HCT116 (cell line): ENCODE results near the gene FRS2. TPM values are rescaled to one million over a fixed set of nuclear protein-coding genes. Genes with fewer than 3 reads are reported as not detected.

ENCODE experiments used
- ATAC-seq: fragments of 200-7000 bp; cut with Tn5 transposase; 2 replicates; pipeline ENCODE4 v1.9.1; 2020; ENCODE audit warnings: mild to moderate bottlenecking, moderate library complexity
- BruUV-seq: library from RNA; stranded (reverse); fragments of 400-500 nt; replicated peaks from 2 replicates; lab custom pipeline; 2021; lab: Mats Ljungman, UMichigan
- CTCF ChIA-PET: fragments of 300-600 bp; sonication (Branson Sonifier 250); formaldehyde crosslinking; loops from one replicate; lab custom pipeline; 2021; ENCODE audit warnings: antibody characterized with exemption; lab: Charles Lee
- POLR2A ChIA-PET: fragments of 300-600, 350-600 bp; sonication (Branson Sonifier 250); formaldehyde crosslinking; loops from one replicate; lab custom pipeline; 2021; ENCODE audit warnings: antibody characterized with exemption; lab: Charles Lee
- RAD21 ChIA-PET, 2 experiments: fragments of 300-600 bp; sonication (Branson Sonifier 250); formaldehyde crosslinking; loops; one replicate each; lab custom pipeline; 2023; ENCODE audit warnings: low total read pairs in 2 of 2; ENCODE audit not compliant: uncharacterized antibody in 2 of 2, unreplicated experiment in 2 of 2, low non-redundant PET in 1 of 2; lab: Charles Lee
- DNase-seq: peaks from one replicate; pipeline ENCODE4 v3.0.0-alpha.2; 2010; ENCODE audit warnings: low read depth, low spot score
- H2AFZ ChIP-seq: fragments of 200-600 bp; shearing (Covaris generic), sonication (generic); 2 replicates; pipeline ENCODE4 v1.6.1; 2017; ENCODE audit warnings: low read depth, mixed run types, mixed read lengths, antibody characterized with exemption, low read length; ENCODE audit not compliant: poor library complexity, severe bottlenecking
- H3K27ac ChIP-seq: 2 replicates; pipeline ENCODE4 v1.5.1; 2012; ENCODE audit warnings: low read depth, low read length
- H3K27me3 ChIP-seq: fragments of 200-600 bp; sonication (generic); 2 replicates; pipeline ENCODE4 v1.6.1; 2016; ENCODE audit warnings: mixed run types, low read length, mixed read lengths; ENCODE audit not compliant: insufficient read depth
- H3K36me3 ChIP-seq, 2 experiments: fragments of 200-500 bp in 1 of 2; fragments of 200-600 bp in 1 of 2; sonication (Bioruptor generic) in 1 of 2; sonication (generic) in 1 of 2; 2 replicates each; pipeline versions ENCODE4 v1.5.1 to v1.6.1; 2014 to 2016; ENCODE audit warnings: low read length in 2 of 2, inconsistent platforms in 1 of 2, mixed read lengths in 1 of 2, mixed run types in 1 of 2; ENCODE audit not compliant: insufficient read depth in 2 of 2, control insufficient read depth in 1 of 2
- H3K4me1 ChIP-seq, 2 experiments: fragments of 200-600 bp in 1 of 2; sonication (generic) in 1 of 2; 2 replicates each; pipeline versions ENCODE4 v1.5.1 to v1.6.1; 2012 to 2017; ENCODE audit warnings: low read length in 2 of 2, inconsistent platforms in 1 of 2, mild to moderate bottlenecking in 1 of 2, mixed read lengths in 1 of 2, mixed run types in 1 of 2, moderate library complexity in 1 of 2; ENCODE audit not compliant: insufficient read depth in 2 of 2, control insufficient read depth in 1 of 2
- H3K4me2 ChIP-seq: fragments of 200-600 bp; sonication (generic); 2 replicates; pipeline ENCODE4 v1.6.1; 2017; ENCODE audit warnings: mixed run types, low read length, mixed read lengths
- H3K4me3 ChIP-seq, 2 experiments: fragments of 200-600 bp in 1 of 2; sonication (generic) in 1 of 2; replicated peaks in 1 of 2; 2 replicates each; pipeline ENCODE4 v1.5.1; 2011 to 2016; ENCODE audit warnings: low read length in 2 of 2, control low read depth in 1 of 2, low read depth in 1 of 2, mild to moderate bottlenecking in 1 of 2, mixed read lengths in 1 of 2, mixed run types in 1 of 2
- H3K79me2 ChIP-seq: fragments of 200-600 bp; sonication (generic); 2 replicates; pipeline ENCODE4 v1.6.1; 2017; ENCODE audit warnings: mild to moderate bottlenecking, mixed run types, low read length, moderate library complexity, mixed read lengths; ENCODE audit not compliant: insufficient read depth
- H3K9ac ChIP-seq: fragments of 200-600 bp; sonication (generic); 2 replicates; pipeline ENCODE4 v1.6.1; 2016; ENCODE audit warnings: low read length, mixed read lengths
- H3K9me2 ChIP-seq: fragments of 200-600 bp; sonication (generic), shearing (Covaris generic); 2 replicates; pipeline ENCODE4 v1.6.1; 2017; ENCODE audit warnings: mixed run types, mild to moderate bottlenecking, moderate library complexity; ENCODE audit not compliant: insufficient read depth
- H3K9me3 ChIP-seq, 2 experiments: fragments of 200-500 bp in 1 of 2; fragments of 200-600 bp in 1 of 2; sonication (Bioruptor generic) in 1 of 2; sonication (generic) in 1 of 2; 2 replicates each; pipeline ENCODE4 v1.6.1; 2014 to 2017; ENCODE audit warnings: low read length in 2 of 2, mixed read lengths in 2 of 2, inconsistent platforms in 1 of 2, low read depth in 1 of 2, mild to moderate bottlenecking in 1 of 2, mixed run types in 1 of 2, moderate library complexity in 1 of 2; ENCODE audit not compliant: control insufficient read depth in 1 of 2, insufficient read depth in 1 of 2
- H4K20me1 ChIP-seq: fragments of 200-600 bp; sonication (generic), shearing (Covaris generic); 2 replicates; pipeline ENCODE4 v1.6.1; 2017; ENCODE audit warnings: mixed run types, mild to moderate bottlenecking, moderate library complexity; ENCODE audit not compliant: insufficient read depth
- CEBPB ChIP-seq: IDR thresholded peaks from 2 replicates; pipeline ENCODE4 v1.6.1; 2012; ENCODE audit warnings: low read depth
- CTCF ChIP-seq, 3 experiments: fragments of 200-600 bp in 1 of 3; sonication (generic) in 1 of 3; IDR thresholded peaks in 2 of 3; conservative IDR thresholded peaks in 1 of 3; 2 replicates each; pipeline ENCODE4 v1.5.1; 2012 to 2017; ENCODE audit warnings: low read depth in 2 of 3, low read length in 2 of 3, antibody characterized with exemption in 1 of 3, borderline replicate concordance in 1 of 3, control low read depth in 1 of 3, mild to moderate bottlenecking in 1 of 3, mixed read lengths in 1 of 3, mixed run types in 1 of 3, moderate library complexity in 1 of 3; ENCODE audit not compliant: insufficient read depth in 1 of 3
- EGR1 ChIP-seq: IDR thresholded peaks from 2 replicates; pipeline ENCODE4 v1.6.1; 2012; ENCODE audit warnings: low read depth
- ELF1 ChIP-seq: IDR thresholded peaks from 2 replicates; pipeline ENCODE4 v1.6.1; 2012; ENCODE audit warnings: low read depth, borderline replicate concordance
- FOSL1 ChIP-seq: IDR thresholded peaks from 2 replicates; pipeline ENCODE4 v1.6.1; 2012; ENCODE audit warnings: low read depth
- JUND ChIP-seq: IDR thresholded peaks from 2 replicates; pipeline ENCODE4 v1.6.1; 2012
- MAX ChIP-seq: IDR thresholded peaks from 2 replicates; pipeline ENCODE4 v1.6.1; 2012
- RAD21 ChIP-seq: IDR thresholded peaks from 2 replicates; pipeline ENCODE4 v1.6.1; 2012; ENCODE audit warnings: low read depth, mild to moderate bottlenecking
- SRF ChIP-seq: IDR thresholded peaks from 2 replicates; pipeline ENCODE4 v1.6.1; 2012; ENCODE audit warnings: low read depth
- TCF7L2 ChIP-seq: IDR thresholded peaks from 2 replicates; pipeline ENCODE4 v1.7.0; 2011; ENCODE audit warnings: borderline replicate concordance, inconsistent platforms; ENCODE audit not compliant: insufficient read depth, insufficient read length; ENCODE audit errors: extremely low read depth
- ZBTB33 ChIP-seq: IDR thresholded peaks from 2 replicates; pipeline ENCODE4 v1.6.1; 2011; ENCODE audit warnings: mild to moderate bottlenecking, low read length, moderate library complexity; ENCODE audit not compliant: insufficient replicate concordance; ENCODE audit errors: extremely low read depth
- intact Hi-C: fragments of 100-400 bp; cut with micrococcal nuclease; formaldehyde crosslinking; loops from 2 replicates; pipeline ENCODE4 v1.10.0; 2022
- total RNA-seq: library from RNA; stranded (reverse); gene quantifications from one replicate; pipeline ENCODE4 v1.2.1, GENCODE V29; 2021; ENCODE audit not compliant: unreplicated experiment

The FRS2 gene
- total RNA-seq, 1 experiment from 2014 or later = 14.7 TPM

- intact Hi-C loops = no loop called here
- ATAC-seq = no peak
- RAD21 ChIA-PET = no interaction called here
- Histone ChIP-seq H3K27me3 (no peaks in the 10 kb centered on the region), H4K20me1 (0 out of 2 replicates have a peak, but pooled peaks cover 6% of the 10 kb centered on the region), H3K4me1 (no peaks in the 10 kb centered on the region), H3K36me3 (0 out of 4 replicates have a peak, but pooled peaks cover 0 to 3% of the 10 kb centered on the region in 2 experiments), H3K9me2 (no peaks in the 10 kb centered on the region), H3K79me2 (peaks cover 96% of the 10 kb centered on the region), H3K9me3 (no peaks in the 10 kb centered on the region), H3K9ac (no peak overlapping the region), H3K27ac (no peak overlapping the region), H2AFZ (no peak overlapping the region), H3K4me2 (no peak overlapping the region), H3K4me3 (no peak overlapping the region)
- no TSS peak for BruUV-seq
- CTCF ChIA-PET = interaction anchor here (0.7 kb wide), 1 partner anchor 53 kb away, joined by 3 read pairs; no protein-coding TSS in a partner anchor
- DNase-seq = no peak
- POLR2A ChIA-PET = no interaction called here
- TF ChIP-seq CEBPB = no peak
- TF ChIP-seq EGR1 = no peak
- no peak for TF ChIP-seq CTCF (IDR thresholded peaks at IDR 0.05 in 2 of 3, conservative IDR thresholded peaks at IDR 0.05 in 1 of 3; ENCODE audit: borderline replicate concordance in 1 of 3, insufficient read depth in 1 of 3, low read depth in 2 of 3, low read length in 2 of 3)
- no peak for TF ChIP-seq TCF7L2
- no peak for TF ChIP-seq FOSL1
- no peak for TF ChIP-seq ZBTB33
- no peak for TF ChIP-seq SRF
- TF ChIP-seq JUND = no peak
- TF ChIP-seq ELF1 = no peak
- TF ChIP-seq MAX = no peak
- no peak for TF ChIP-seq RAD21
Measured at GRCh38 chr12:69517406-69517805, 47.2 kb downstream of the FRS2 start.
